Ectodermal cell (in vitro differentiated cells): Measurements from ENCODE around the gene RBM20.
"Not testable (repeated sequence)": the region's sequence is repeated elsewhere in the genome, so short reads cannot be mapped to it uniquely, and the experiment has no call there.

Experiments used
- H3K27ac ChIP-seq: 2 replicates; pipeline ENCODE4 v1.7.0; 2013; ENCODE audit warnings: mild to moderate bottlenecking, low read depth, low read length; ENCODE audit not compliant: insufficient read depth, poor library complexity, severe bottlenecking
- H3K27me3 ChIP-seq: 2 replicates; pipeline ENCODE4 v1.7.0; 2013; ENCODE audit warnings: mild to moderate bottlenecking, low read length; ENCODE audit not compliant: insufficient read depth, control insufficient read depth, poor library complexity, severe bottlenecking
- H3K36me3 ChIP-seq: one replicate; pipeline ENCODE4 v1.7.0; 2013; ENCODE audit warnings: low read length; ENCODE audit not compliant: control insufficient read depth, insufficient read depth
- H3K4me1 ChIP-seq: one replicate; pipeline ENCODE4 v1.7.0; 2013; ENCODE audit warnings: low read length; ENCODE audit not compliant: control insufficient read depth, insufficient read depth
- H3K4me3 ChIP-seq: 2 replicates; pipeline ENCODE4 v1.7.0; 2013; ENCODE audit warnings: low read depth, low read length, control low read depth; ENCODE audit not compliant: insufficient read depth
- H3K9me3 ChIP-seq: 2 replicates; pipeline ENCODE4 v1.7.0; 2013; ENCODE audit warnings: mild to moderate bottlenecking, low read length, moderate library complexity; ENCODE audit not compliant: control insufficient read depth
- WGBS, 2 experiments: methylation state at CpG; one replicate each; pipeline ENCODE4 v1.1.7; 2013; ENCODE audit warnings: missing lambda C conversion rate in 2 of 2; 5-methylcytosine and 5-hydroxymethylcytosine counted together

RBM20 gene

DNA sequence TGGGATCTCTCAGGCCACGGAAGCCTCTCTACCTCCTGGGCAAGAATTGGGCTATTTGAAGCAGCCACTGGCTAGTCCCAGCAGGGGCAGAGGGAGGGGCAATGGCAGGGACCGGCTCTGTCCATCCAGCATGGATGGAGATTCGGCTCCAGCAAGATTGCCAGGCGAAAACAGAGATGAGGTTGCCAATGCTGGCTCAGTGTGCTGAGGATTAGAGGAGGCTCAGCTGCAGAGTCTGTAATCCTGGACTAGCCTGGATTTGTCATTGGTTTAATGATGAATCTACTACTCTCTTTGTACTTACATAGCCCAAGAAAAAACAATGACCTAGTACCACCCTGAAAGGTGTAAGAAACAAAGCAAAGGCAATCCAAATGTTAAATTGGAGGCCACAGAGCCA is 115.4 kb downstream of the RBM20 start:
- no peaks in the 10 kb centered on the region for H3K27me3 ChIP-seq
- peaks cover 14% of the 10 kb centered on the region for H3K4me1 ChIP-seq
- H3K9me3 ChIP-seq, result no peaks in the 10 kb centered on the region
- no peaks in the 10 kb centered on the region for H3K36me3 ChIP-seq
- 86 to 88% methylated on average over 4 of the region's 4 CpGs for WGBS, 2 experiments
- no peak overlapping the region for H3K4me3 ChIP-seq
- no peak overlapping the region for H3K27ac ChIP-seq

DNA sequence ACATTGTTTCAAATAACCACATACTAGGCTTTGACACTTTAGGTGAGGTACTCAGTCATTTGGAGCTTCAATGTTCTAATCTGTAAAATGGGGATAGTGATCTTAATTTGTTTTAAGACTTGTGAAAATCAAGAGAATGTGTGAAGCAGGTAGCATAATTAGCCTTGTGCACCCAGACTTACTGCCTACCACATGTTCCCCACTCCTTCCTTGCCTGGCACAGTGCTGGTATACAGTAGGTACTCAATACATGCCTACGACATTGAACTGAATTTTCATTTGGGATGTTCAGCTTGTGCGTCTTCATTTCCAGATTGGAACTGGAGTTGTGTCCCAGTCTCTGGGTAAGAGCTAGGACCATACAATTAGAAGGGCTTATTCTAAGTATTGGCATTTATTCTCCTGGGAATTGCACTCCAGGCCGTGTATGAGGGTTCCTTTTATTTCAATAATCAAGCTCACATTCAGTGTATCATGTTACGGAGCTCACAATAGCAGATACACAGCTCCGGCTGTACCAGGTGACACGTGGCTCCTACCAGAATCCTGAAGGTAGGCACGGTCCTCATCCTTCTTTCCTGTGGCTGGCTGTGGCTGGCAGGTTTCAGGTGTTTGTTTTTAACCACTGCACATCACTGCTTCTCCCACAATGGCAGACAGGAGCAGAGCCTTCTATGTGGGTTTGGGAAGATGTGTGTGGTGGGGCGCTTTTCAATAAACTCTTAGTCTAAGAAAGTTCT is 118.1 kb downstream of the RBM20 start:
- 94 to 96% methylated on average over 8 of the region's 8 CpGs for WGBS, 2 experiments
- H3K4me3 ChIP-seq, result no peak overlapping the region
- H3K27ac ChIP-seq, result no peak overlapping the region
- H3K27me3 ChIP-seq, result no peaks in the 10 kb centered on the region
- H3K36me3 ChIP-seq, result no peaks in the 10 kb centered on the region
- peaks cover 14% of the 10 kb centered on the region for H3K4me1 ChIP-seq
- no peaks in the 10 kb centered on the region for H3K9me3 ChIP-seq

DNA sequence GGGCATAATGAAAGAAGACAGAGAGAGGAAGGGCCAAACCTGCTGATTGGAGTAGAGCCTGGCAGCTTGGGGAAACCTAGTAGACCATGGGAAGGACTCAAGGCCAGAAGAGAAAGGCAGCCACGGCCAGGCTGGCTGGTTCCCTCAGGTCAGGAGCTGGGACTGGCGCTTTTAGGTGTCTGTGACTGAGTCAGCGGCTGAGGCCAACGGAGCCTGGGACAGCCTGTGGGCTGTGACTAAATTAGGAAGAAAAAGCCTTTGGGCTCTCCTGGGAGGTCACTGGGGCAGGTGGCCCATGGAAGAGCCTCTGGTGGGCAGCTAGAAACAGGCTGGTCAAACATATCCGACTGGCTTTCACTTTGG is 118.7 kb downstream of the RBM20 start:
- H3K4me1 ChIP-seq, result peaks cover 14% of the 10 kb centered on the region
- H3K4me3 ChIP-seq, result no peak overlapping the region
- no peak overlapping the region for H3K27ac ChIP-seq
- H3K27me3 ChIP-seq, result no peaks in the 10 kb centered on the region
- 84 to 92% methylated on average over 5 of the region's 5 CpGs for WGBS, 2 experiments
- H3K9me3 ChIP-seq, result no peaks in the 10 kb centered on the region
- no peaks in the 10 kb centered on the region for H3K36me3 ChIP-seq

DNA sequence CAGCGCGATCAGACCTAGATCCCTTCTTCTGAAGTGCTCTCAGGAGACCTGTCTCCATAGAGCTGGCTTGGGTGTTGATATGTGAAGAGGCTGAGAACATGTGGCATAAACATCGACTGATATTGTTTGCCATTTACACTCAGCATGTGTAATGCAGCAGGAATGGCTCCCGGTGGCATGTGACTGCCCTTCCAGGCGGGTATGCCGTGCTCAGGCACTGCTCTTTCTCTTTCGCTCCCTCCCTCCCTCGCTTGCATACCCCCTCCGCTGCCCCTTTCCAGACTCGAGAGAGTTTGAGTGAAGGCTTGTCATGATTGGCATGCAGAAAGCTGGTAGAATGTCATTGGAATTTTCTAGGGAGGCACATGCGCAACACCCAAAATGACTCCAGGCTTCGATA is 120.2 kb downstream of the RBM20 start:
- H3K27ac ChIP-seq, result no peak overlapping the region
- H3K9me3 ChIP-seq, result no peaks in the 10 kb centered on the region
- H3K4me1 ChIP-seq, result peaks cover 9% of the 10 kb centered on the region
- no peaks in the 10 kb centered on the region for H3K27me3 ChIP-seq
- H3K4me3 ChIP-seq, result no peak overlapping the region
- no peaks in the 10 kb centered on the region for H3K36me3 ChIP-seq
- WGBS, 2 experiments, result 83 to 89% methylated on average over 12 of the region's 12 CpGs

DNA sequence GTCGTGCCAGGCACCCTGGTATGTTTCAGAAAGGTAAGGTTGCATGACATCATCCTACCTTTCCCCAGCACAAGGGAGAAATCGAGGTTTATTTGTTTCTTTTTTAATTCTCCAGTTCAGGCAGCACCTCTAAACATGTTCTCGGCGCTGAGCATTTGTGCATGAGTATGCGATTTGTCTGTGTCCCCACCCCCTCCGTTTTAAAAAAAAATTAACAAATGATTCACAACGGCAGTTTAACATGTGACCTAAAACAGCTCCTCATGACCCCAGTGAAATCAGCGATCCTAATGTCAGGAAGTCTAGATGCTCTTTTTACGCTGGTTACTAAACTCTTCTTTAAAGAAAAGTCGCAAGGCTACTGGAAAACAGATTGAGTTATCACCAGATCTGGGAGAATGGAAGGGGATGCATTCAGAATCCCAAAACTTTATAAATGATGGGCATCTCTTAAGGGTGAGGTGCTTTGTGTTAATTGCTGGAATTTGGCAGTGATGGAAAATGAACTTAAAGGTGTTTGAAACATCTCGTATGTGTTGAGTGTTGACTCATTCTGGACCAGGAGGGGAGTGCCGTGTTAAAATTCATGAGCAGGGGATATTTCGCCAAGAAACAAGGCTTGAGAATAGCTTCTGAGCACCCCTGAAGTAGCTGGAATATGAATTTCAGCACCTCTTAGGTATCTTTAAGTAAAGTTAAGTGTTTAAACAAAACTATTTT is 120.8 kb downstream of the RBM20 start:
- Histone ChIP-seq H3K27ac (no peak overlapping the region), H3K9me3 (no peaks in the 10 kb centered on the region), H3K4me3 (no peak overlapping the region), H3K36me3 (no peaks in the 10 kb centered on the region), H3K4me1 (peaks cover 5% of the 10 kb centered on the region), H3K27me3 (no peaks in the 10 kb centered on the region)
- 91 to 92% methylated on average over 13 of the region's 13 CpGs for WGBS, 2 experiments

DNA sequence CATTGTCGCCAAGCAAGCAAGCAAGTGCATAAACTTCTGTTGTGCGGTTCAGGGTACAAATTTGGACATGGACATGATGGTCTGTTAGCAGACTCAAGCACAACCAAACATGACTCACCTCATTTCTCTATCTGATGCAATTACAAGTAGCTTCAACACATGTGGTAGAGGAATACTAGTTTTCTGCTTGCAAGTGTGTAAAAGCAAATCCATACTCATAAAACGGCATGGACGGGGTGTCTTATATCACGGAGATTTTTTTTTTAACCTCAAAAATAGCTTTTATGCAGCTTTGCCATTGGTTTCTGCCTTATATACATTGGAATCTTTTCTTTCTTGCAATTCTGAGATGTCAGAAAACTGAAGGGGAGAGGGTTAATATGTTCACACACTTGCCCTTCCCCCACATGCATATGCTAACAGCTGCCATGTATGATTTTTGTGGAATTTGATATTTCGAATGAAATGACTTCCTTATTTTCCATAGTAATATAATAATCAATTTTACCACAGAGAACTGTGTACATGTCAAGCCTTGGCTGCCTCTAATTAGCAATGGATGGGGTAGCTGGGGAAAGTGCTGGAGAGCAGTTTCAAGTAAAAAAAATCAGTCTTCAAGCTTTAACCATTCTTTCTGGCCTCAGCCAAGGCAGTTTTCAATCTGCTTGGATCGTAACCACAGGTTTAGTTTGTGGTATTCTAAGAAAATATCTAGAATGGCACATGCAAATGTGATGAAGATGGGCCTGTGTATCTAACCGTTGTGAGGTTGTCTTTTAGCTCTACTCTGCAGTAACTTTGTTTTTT is 121.6 kb downstream of the RBM20 start:
- no peak overlapping the region for H3K4me3 ChIP-seq

GRCh38 chr10:110767601-110768000 is 123.5 kb downstream of the RBM20 start:
- not testable (repeated sequence) for H3K27me3 ChIP-seq, H3K36me3 ChIP-seq, H3K9me3 ChIP-seq, H3K4me1 ChIP-seq, H3K27ac ChIP-seq, H3K4me3 ChIP-seq
- 95 to 98% methylated on average over 26 to 29 of the region's 29 CpGs for WGBS, 2 experiments

More for the DNA sequence above, 121.6 kb downstream of the RBM20 start:
- H3K4me1 ChIP-seq, result peaks cover 5% of the 10 kb centered on the region
- H3K9me3 ChIP-seq, result no peaks in the 10 kb centered on the region
- no peaks in the 10 kb centered on the region for H3K36me3 ChIP-seq
- no peaks in the 10 kb centered on the region for H3K27me3 ChIP-seq
- peak overlapping the region; percentile 6 for H3K27ac ChIP-seq
- WGBS, 2 experiments, result 94 to 95% methylated on average over 7 of the region's 8 CpGs

- Histone ChIP-seq H3K4me1 (no peaks in the 10 kb centered on the region), H3K27ac (no peak overlapping the region), H3K27me3 (no peaks in the 10 kb centered on the region), H3K4me3 (no peak overlapping the region), H3K36me3 (no peaks in the 10 kb centered on the region), H3K9me3 (no peaks in the 10 kb centered on the region)
- 94 to 97% methylated on average over 3 of the region's 3 CpGs for WGBS, 2 experiments
Observed at GRCh38 chr10:110770243-110770642, 126.1 kb downstream of the RBM20 start.

DNA sequence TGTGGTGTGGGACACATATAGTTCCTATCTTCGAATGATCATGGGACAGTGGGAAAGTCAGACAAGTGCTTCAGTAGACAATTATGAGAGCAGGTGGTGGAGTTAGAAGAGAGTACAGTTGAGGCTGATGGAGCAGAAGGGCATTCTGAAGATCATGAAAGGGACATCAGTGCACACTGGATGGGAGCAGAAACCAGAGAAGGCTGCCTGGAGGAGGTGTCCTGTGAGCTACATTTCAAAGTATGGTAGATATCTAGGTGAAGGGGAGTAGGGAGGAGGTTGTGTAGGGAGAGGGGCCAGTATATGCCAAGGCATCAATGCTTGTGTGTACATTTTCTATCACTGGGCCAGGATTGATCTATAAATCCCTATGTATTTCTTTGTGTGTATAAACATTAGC is 127.3 kb downstream of the RBM20 start:
- Histone ChIP-seq H3K4me3 (no peak overlapping the region), H3K27ac (no peak overlapping the region), H3K4me1 (no peaks in the 10 kb centered on the region), H3K27me3 (no peaks in the 10 kb centered on the region), H3K9me3 (no peaks in the 10 kb centered on the region), H3K36me3 (no peaks in the 10 kb centered on the region)
- 92 to 97% methylated on average over 1 of the region's 1 CpG for WGBS, 2 experiments

DNA sequence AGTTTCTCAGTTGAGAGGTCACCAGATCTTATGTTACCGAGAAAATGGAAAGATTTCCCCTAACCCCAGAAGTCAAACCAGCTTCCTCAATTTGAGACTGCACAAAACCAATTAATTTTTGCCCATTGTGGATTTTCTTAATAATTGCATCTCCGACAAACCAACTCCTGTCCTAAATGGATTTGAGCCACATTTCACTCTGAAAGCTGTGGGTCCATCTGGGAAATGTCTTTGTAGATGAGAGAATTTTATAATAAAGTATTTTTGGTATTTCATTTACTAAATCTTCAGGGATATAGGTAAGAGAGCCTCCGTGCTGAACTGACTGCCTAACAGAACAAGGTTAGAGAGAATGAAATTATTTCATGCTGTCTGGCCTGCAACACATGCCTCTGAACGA is 127.9 kb downstream of the RBM20 start:
- WGBS, 2 experiments, result 84 to 99% methylated on average over 4 of the region's 4 CpGs
- no peaks in the 10 kb centered on the region for H3K36me3 ChIP-seq
- no peak overlapping the region for H3K27ac ChIP-seq
- H3K27me3 ChIP-seq, result no peaks in the 10 kb centered on the region
- no peaks in the 10 kb centered on the region for H3K4me1 ChIP-seq
- H3K4me3 ChIP-seq, result no peak overlapping the region
- no peaks in the 10 kb centered on the region for H3K9me3 ChIP-seq
